GM23338 (cell line): Measurements from ENCODE around the gene ZNF804B.

Experiments
- CREB1 ChIP-seq: fragments of 250-450 bp; sonication (Bioruptor Pico); IDR thresholded peaks from 2 replicates; pipeline ENCODE4 v1.5.0; 2020; ENCODE audit warnings: low read depth, mild to moderate bottlenecking, moderate library complexity
- CTCF ChIP-seq, 2 experiments: fragments of 200-600 bp in 1 of 2; sonication (generic) in 1 of 2; conservative IDR thresholded peaks; 2 replicates each; pipeline versions ENCODE4 v1.5.1 to v1.6.1; 2016 to 2017; ENCODE audit warnings: antibody characterized with exemption in 2 of 2, low read depth in 2 of 2, mild to moderate bottlenecking in 2 of 2, moderate library complexity in 1 of 2
- EZH2 ChIP-seq: fragments of 200-600 bp; sonication (generic); IDR thresholded peaks from one replicate; pipeline ENCODE4 v1.8.0; 2017; ENCODE audit warnings: antibody characterized with exemption, mild to moderate bottlenecking, low read depth; ENCODE audit not compliant: unreplicated experiment
- EZH2phosphoT487 ChIP-seq: fragments of 200-600 bp; sonication (generic); IDR thresholded peaks from one replicate; pipeline ENCODE4 v1.8.1; 2018; ENCODE audit warnings: antibody characterized with exemption; ENCODE audit not compliant: unreplicated experiment
- POLR2AphosphoS5 ChIP-seq: IDR thresholded peaks from 2 replicates; pipeline ENCODE4 v1.6.1; 2016; ENCODE audit warnings: antibody characterized with exemption, low read depth
- REST ChIP-seq: IDR thresholded peaks from one replicate; pipeline ENCODE4 v1.6.1; 2018; ENCODE audit warnings: antibody characterized with exemption; ENCODE audit not compliant: unreplicated experiment
- ZNF114 ChIP-seq: fragments of 250-450 bp; sonication (Bioruptor Pico); IDR thresholded peaks from 2 replicates; pipeline ENCODE4 v1.5.0; 2020; ENCODE audit warnings: mild to moderate bottlenecking, moderate library complexity

GRCh38 chr7:88942815-88943501 is 183.5 kb downstream of the ZNF804B start:
- TF ChIP-seq CTCF (conservative IDR thresholded peaks at IDR 0.05; ENCODE audit: low read depth in 2 of 2) (no peak), POLR2AphosphoS5 (no peak), REST (no peak), ZNF114 (no peak), EZH2phosphoT487 (no peak), EZH2 (no peak), CREB1 (CRISPR knock-in tag) (no peak)
